ENCODE measurements around the gene PRAMEF8.
"Not testable (repeated sequence)": the region's sequence is repeated elsewhere in the genome, so short reads cannot be mapped to it uniquely, and the experiment has no call there.

- not testable (repeated sequence) for TF ChIP-seq POLR2A, CTCF (IDR thresholded peaks at IDR 0.05)
Measured at GRCh38 chr1:13237572-13237971, 47.4 kb downstream of the PRAMEF8 start.
